IPS-20b (cell line): ENCODE data around the gene ZNHIT2.
A peak's percentile ranks its signal among the peaks of the same experiment; 100 is the strongest.

Source experiments
- H3K27ac ChIP-seq: one replicate; pipeline ENCODE4 v1.5.1; 2013; ENCODE audit warnings: low read length
- H3K27me3 ChIP-seq: 2 replicates; pipeline ENCODE4 v1.6.1; 2013; ENCODE audit warnings: mild to moderate bottlenecking, low read length, inconsistent platforms; ENCODE audit not compliant: insufficient read depth
- H3K36me3 ChIP-seq: 2 replicates; pipeline ENCODE4 v1.6.1; 2013; ENCODE audit warnings: low read depth, mild to moderate bottlenecking, inconsistent platforms, low read length, moderate library complexity; ENCODE audit not compliant: insufficient read depth
- H3K4me1 ChIP-seq: 2 replicates; pipeline ENCODE4 v1.6.1; 2013; ENCODE audit warnings: mild to moderate bottlenecking, control low read depth, inconsistent platforms, low read length, moderate library complexity; ENCODE audit not compliant: insufficient read depth
- H3K4me3 ChIP-seq: 2 replicates; pipeline ENCODE4 v1.5.1; 2013; ENCODE audit warnings: mild to moderate bottlenecking, low read length, inconsistent platforms
- H3K9ac ChIP-seq: 2 replicates; pipeline ENCODE4 v1.6.1; 2013; ENCODE audit warnings: low read depth, mild to moderate bottlenecking, inconsistent platforms, low read length, moderate library complexity
- H3K9me3 ChIP-seq: 2 replicates; pipeline ENCODE4 v1.6.1; 2013; ENCODE audit warnings: mild to moderate bottlenecking, low read depth, low read length, inconsistent platforms; ENCODE audit not compliant: insufficient read depth

Gene ZNHIT2

DNA sequence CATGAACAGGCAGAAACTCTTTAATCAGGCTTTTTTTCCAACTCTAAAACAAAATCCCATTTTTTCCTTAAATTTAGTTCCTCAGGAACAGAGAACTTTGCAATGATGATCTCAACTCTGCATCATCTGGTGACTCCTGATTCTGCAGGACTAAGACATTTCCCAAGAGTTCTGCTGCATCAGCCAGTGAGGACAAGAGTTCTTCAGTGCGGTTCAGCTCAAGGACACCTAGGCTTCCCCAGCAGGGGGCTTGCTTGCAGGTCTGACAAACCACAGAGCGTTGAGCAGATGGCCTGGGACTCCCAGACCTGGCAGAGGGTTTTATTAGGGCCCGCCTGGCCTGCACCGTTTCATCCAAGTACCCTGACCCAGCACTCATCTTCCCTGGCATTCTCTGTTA is 40.0 kb downstream of the ZNHIT2 start:
- no peaks in the 10 kb centered on the region for H3K9me3 ChIP-seq
- H3K27me3 ChIP-seq = no peaks in the 10 kb centered on the region
- H3K27ac ChIP-seq = no peak overlapping the region
- peaks cover 66% of the 10 kb centered on the region for H3K36me3 ChIP-seq
- no peaks in the 10 kb centered on the region for H3K4me1 ChIP-seq
- H3K9ac ChIP-seq = no peak overlapping the region
- no peak overlapping the region for H3K4me3 ChIP-seq

DNA sequence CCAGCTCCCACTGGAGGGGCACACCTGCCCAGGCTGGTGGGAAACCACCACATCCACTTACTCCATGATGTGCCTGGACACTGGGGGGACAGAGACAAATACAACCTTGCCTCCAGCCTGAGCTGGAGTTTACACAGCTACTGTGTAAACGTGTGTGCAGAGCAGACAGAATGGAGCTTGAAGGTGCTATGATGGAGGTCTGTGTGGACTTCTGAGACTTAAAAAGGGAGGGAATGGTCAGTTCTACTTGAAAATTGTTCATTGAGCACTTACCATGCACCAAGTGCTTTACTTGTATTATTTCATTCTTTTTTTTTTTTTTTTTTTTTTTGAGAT is 44.9 kb downstream of the ZNHIT2 start:
- no peak overlapping the region for H3K27ac ChIP-seq
- no peaks in the 10 kb centered on the region; the same call in 1 of the 2 replicates for H3K4me1 ChIP-seq
- no peaks in the 10 kb centered on the region for H3K9me3 ChIP-seq
- H3K27me3 ChIP-seq = no peaks in the 10 kb centered on the region
- peaks cover 21% of the 10 kb centered on the region for H3K36me3 ChIP-seq
- no peak overlapping the region for H3K4me3 ChIP-seq
- no peak overlapping the region for H3K9ac ChIP-seq

- Histone ChIP-seq H3K36me3 (peaks cover 16% of the 10 kb centered on the region), H3K4me3 (no peak overlapping the region), H3K27me3 (no peaks in the 10 kb centered on the region), H3K27ac (no peak overlapping the region), H3K9me3 (no peaks in the 10 kb centered on the region), H3K9ac (no peak overlapping the region), H3K4me1 (no peaks in the 10 kb centered on the region; the same call in 1 of the 2 replicates)
Measured at GRCh38 chr11:65071907-65072630, 45.4 kb downstream of the ZNHIT2 start.

DNA sequence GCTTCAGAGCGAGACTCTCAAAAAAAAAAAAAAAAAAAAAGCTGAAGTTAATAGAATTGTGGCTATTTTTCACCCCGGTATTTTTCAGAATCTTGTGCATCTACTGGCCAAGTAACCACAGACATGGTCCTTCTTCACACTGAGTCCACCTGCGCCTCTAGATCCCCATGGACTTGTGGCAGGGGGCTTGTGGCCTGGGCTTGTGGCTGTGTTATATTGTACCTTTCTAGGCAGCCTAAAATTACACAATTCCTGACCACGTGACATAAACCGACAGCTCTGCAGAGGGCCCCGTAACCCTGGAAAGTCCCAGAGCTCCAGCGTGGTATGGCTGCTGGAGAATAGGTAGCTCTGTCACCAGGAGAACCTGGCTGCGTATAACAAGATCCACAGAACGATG is 48.3 kb downstream of the ZNHIT2 start:
- no peaks in the 10 kb centered on the region for H3K9me3 ChIP-seq
- H3K4me1 ChIP-seq = peaks cover 4% of the 10 kb centered on the region; the same call in 1 of the 2 replicates
- H3K36me3 ChIP-seq = no peaks in the 10 kb centered on the region
- no peak overlapping the region for H3K9ac ChIP-seq
- H3K27me3 ChIP-seq = no peaks in the 10 kb centered on the region
- H3K4me3 ChIP-seq = no peak overlapping the region
- no peak overlapping the region for H3K27ac ChIP-seq

- H3K27me3 ChIP-seq = no peaks in the 10 kb centered on the region
- H3K4me3 ChIP-seq = no peak overlapping the region
- H3K27ac ChIP-seq = no peak overlapping the region
- no peaks in the 10 kb centered on the region for H3K9me3 ChIP-seq
- peak overlapping the region; percentile 6; the same call in 1 of the 2 replicates for H3K9ac ChIP-seq
- peaks cover 4% of the 10 kb centered on the region; the same call in 1 of the 2 replicates for H3K4me1 ChIP-seq
- no peaks in the 10 kb centered on the region for H3K36me3 ChIP-seq
Measured at GRCh38 chr11:65067446-65067845, 50.1 kb downstream of the ZNHIT2 start.

DNA sequence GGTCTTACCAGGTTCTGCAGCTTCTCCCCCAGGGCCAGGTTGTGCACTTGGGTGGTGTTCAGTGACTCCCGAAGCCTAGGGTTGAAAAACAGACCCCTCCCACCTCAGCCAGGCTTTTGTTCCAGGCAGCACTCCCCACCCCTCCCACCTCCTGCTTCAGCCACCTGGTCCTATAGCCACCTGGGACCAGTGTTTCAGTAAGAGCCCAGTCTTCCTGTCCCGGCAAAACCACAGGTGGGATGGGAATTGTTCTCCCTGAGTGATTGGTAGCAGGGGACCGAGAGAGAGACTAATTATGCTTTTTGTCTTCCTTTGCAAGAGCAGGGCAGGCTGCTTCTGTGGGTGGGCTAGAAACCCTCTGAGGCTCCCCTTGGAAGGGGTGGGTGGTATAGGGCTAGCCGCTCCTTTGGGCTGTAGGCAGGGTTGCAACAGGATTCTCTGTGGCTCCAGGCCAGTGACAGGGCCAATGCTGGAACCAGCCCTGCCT is 50.7 kb downstream of the ZNHIT2 start:
- peak overlapping the region; percentile 41 for H3K27ac ChIP-seq
- no peaks in the 10 kb centered on the region for H3K36me3 ChIP-seq
- peak overlapping the region; percentile 34; the same call in 1 of the 2 replicates for H3K4me3 ChIP-seq
- peaks cover 4% of the 10 kb centered on the region; the same call in 1 of the 2 replicates for H3K4me1 ChIP-seq
- H3K9me3 ChIP-seq = no peaks in the 10 kb centered on the region
- no peaks in the 10 kb centered on the region for H3K27me3 ChIP-seq
- peak overlapping the region; percentile 60; the same call in 1 of the 2 replicates for H3K9ac ChIP-seq
